HG03159 (cell line): ENCODE data around the gene KLK4.
"Not testable (repeated sequence)": the region's sequence is repeated elsewhere in the genome, so short reads cannot be mapped to it uniquely, and the experiment has no call there.

Experiments used
- ATAC-seq: cut with Tn5 transposase; IDR thresholded peaks from one replicate; pipeline ENCODE4 v1.9.1; 2021; ENCODE audit warnings: mild to moderate bottlenecking, moderate library complexity; ENCODE audit not compliant: unreplicated experiment

The KLK4 gene

GRCh38 chr19:50916069-50916468 is 4.9 kb upstream of the KLK4 start:
- ATAC-seq = no peak

GRCh38 chr19:50912727-50913716 is 1.8 kb upstream of the KLK4 start:
- no peak for ATAC-seq

GRCh38 chr19:50912102-50912599 is 956 bp upstream of the KLK4 start:
- no peak for ATAC-seq

DNA sequence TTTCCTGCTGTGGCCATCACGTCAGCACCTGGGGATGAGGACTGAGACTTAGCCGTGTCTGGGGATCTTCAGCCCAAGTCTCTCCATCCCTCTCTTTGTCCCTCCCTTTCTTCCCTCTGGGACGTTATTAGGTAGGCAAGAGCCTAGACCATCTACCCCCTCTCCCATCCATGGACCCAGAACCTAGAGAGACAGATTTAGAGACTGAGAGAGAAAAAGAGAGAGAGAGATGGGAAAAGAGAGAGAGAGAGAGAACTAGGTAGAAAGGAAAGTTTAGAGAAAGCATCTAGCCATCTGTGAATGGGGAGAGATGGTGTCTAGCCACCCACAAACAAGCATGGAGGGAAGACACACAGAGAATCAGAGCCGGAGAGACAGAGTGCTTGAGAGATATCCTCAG is 473 bp downstream of the KLK4 start:
- ATAC-seq = no peak

- no peak for ATAC-seq
Measured at GRCh38 chr19:50909240-50910070, 1.7 kb downstream of the KLK4 start.

- ATAC-seq = no peak
Measured at GRCh38 chr19:50908336-50908735, 2.9 kb downstream of the KLK4 start.

GRCh38 chr19:50906217-50906616 is 5.0 kb downstream of the KLK4 start:
- no peak for ATAC-seq

DNA sequence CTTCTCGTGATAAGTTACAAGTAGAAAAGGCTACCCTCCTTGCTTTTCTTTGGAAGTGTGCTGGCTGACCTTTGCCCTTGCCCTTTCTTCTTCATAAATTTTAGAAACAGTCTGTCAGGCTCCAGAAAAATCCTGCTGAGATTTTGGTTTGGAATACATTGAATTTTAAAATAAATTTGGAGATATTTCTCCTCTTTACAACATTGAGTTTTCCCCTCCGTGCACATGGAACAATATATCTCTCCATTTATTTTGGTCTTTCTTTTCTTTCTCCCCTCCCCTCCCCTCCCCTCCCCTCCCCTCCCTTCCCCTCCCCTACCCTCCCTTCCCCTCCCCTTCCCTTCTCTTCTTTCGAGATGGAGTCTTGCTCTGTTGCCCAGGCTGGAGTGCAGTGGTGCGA is 8.6 kb downstream of the KLK4 start:
- no peak for ATAC-seq

GRCh38 chr19:50899569-50899968 is 11.6 kb downstream of the KLK4 start:
- no peak for ATAC-seq

GRCh38 chr19:50898018-50898417 is 13.2 kb downstream of the KLK4 start:
- no peak for ATAC-seq

- ATAC-seq = peak; percentile 5
Measured at GRCh38 chr19:50897612-50898011, 13.6 kb downstream of the KLK4 start.

GRCh38 chr19:50897191-50897607 is 14.0 kb downstream of the KLK4 start:
- ATAC-seq = peak; percentile 28

DNA sequence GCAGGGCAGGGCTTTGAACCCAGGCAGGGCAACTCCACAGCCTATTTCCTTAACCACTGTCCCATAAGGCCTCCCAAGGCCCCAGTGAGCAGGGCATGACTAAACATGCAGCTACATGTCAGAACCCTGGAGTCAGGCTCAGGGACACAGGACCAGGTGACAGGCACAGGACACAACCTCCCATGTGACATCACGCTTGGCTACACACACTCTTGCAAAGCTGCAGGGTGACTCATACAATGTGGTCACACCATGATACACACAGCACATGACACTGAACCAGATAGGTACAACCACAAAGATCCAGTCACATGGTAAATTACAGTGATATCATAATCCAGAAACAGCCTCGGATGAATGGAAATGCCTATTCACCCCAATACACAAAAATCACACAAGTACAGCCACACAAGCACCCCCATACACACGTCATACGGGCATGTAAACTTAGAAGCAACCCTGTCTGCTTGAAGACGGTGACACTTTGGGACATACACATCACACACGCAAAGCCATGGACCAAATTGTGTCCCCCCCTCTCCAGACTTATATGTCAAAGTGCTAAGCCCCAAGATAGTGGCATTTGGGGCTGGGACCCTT is 14.5 kb downstream of the KLK4 start:
- peak; percentile 86 for ATAC-seq

DNA sequence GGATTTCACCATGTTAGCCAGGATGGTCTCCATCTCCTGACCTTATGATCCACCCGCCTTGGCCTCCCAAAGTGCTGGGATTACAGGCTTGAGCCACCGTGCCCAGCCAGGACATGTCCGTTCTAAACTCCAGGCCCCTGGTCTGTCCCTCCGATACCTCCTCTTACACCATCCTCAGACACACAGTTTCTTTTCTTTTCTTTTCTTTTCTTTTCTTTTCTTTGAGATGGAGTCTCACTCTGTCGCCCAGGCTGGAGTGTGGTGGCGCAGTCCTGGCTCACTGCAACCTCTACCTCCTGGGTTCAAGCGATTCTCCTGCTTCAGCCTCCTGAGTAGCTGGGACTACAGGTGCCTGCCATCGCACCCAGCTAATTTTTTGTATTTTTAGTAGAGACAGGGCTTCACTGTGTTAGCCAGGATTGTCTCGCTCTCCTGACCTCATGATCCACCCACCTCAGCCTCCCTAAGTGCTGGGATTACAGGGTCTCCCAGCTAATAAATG is 15.1 kb downstream of the KLK4 start:
- ATAC-seq = not testable (repeated sequence)

DNA sequence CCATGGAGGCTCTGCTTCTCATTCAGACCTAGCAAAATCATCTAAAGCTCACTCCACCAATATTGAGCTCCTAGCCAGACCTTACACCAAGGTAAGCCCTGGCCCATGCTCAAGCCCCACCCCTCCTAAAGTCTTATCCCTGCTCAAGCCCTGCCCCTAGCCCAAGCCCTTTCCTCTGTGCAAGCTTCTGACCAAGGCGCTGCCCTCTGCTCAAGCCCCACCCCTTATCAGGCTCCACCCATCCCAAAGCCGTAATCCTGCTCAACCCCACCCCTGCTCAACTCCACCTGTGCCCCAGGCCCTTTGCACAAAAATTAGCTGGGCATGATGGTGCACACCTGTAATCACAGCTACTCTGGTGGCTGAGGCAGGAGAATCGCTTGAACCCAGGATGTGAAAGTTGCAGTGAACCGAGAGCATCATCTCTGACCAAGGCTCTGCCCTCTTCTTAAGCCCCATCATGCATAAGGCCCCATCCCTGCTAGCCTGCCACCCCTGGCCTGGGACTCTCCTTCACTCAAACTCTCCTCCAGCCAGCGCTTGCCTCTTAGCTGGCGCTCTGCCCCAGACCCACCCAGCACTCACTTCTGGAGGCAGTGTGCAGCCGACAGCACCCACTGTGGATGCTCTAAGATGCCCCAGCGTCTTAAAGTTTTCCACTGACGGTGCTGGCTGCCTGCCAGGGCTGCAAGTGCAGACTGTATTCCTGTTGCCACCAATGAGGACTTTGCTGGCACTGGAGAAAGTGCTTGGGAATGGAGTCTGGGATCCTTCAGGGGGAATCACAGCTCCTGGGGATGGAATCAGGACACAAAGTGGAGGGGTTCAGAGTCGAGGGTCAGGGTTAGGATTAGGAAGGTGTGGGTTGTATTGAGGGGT is 16.5 kb downstream of the KLK4 start:
- no peak for ATAC-seq

GRCh38 chr19:50893047-50893736 is 18.0 kb downstream of the KLK4 start:
- ATAC-seq = no peak

DNA sequence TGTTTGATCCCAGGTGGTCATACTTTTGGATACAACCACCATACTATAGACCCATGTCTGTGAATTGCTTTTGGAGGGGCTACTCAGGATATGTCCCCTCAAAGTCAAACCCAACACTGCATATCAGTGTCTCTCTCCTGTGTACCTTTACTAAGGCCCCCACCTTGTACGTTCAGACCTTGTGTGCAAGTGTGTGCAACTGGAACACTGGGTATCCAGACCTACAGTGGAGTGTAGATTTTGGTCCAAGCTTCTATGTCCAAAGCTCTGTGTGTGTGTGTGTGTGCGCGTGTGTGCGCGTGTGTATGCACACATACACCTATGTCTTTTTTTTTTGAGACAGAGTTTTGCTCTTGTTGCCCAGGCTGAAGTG is 20.0 kb downstream of the KLK4 start:
- no peak for ATAC-seq

GRCh38 chr19:50890422-50891252 is 20.6 kb downstream of the KLK4 start:
- ATAC-seq = no peak

DNA sequence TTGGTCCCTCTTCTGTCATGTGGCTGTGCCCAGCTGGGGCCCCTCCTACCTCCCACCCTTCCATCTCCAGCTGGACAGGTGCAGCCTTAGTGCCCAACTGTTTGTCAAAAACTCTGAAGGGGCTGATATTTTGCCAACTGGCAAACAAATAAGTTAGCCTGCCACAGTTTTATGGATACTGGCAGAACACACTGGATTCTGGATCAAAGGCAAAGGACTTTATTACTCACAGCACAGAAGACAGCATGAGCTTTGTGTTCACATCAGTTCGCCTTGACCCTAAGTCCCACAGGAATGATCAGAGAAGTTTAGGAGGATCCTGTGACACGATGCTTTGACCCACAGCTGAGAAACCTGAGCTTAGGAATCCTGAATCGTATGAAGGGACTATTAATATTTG is 21.6 kb downstream of the KLK4 start:
- ATAC-seq = no peak
